ENCODE data around the gene H2BK1. TPM values are rescaled to one million over a fixed set of nuclear protein-coding genes. Genes with fewer than 3 reads are reported as not detected.

The H2BK1 gene
- not detected for total RNA-seq
- long read RNA-seq: 0 reads

- Histone ChIP-seq H3K36me3 (peaks cover 22% of the 10 kb centered on the region), H3K4me1 (no peaks in the 10 kb centered on the region), H3K27ac (replicated peaks) (no peak within 1 kb of the TSS), H3K27me3 (ENCODE audit: low read depth) (peaks cover 3% of the 10 kb centered on the region), H3K4me3 (no peak within 1 kb of the TSS), H3K9me3 (replicated peaks) (no peaks in the 10 kb centered on the region)
- intact Hi-C loops (cut with micrococcal nuclease): no loop called here
- DNase-seq: no peak
- TF ChIP-seq CTCF (IDR thresholded peaks at IDR 0.05; ENCODE audit: borderline replicate concordance): no peak
Observed at GRCh38 chr7:151210087-151210854, at the start of gene H2BK1. Gene H2BK1, minus strand, starts transcription at chr7:151210488. Its CDS starts 170 bp downstream, at chr7:151210318.

GRCh38 chr7:151257990-151258389, 47.7 kb upstream of the H2BK1 start:
- no peak for TF ChIP-seq CTCF (IDR thresholded peaks at IDR 0.05; ENCODE audit: borderline replicate concordance)
- intact Hi-C loops (cut with micrococcal nuclease): no loop called here
- DNase-seq: no peak
- peaks cover 31% of the 10 kb centered on the region for H3K4me1 ChIP-seq
- no peaks in the 10 kb centered on the region for H3K9me3 ChIP-seq (replicated peaks)
- peaks cover 48% of the 10 kb centered on the region for H3K27me3 ChIP-seq (ENCODE audit: low read depth)
- no peak overlapping the region for H3K4me3 ChIP-seq
- no peak overlapping the region for H3K27ac ChIP-seq (replicated peaks)
- no peaks in the 10 kb centered on the region for H3K36me3 ChIP-seq

- Histone ChIP-seq H3K9me3 (replicated peaks) (no peaks in the 10 kb centered on the region), H3K27ac (replicated peaks) (peak overlapping the region; percentile 46), H3K4me3 (peak overlapping the region; percentile 21), H3K4me1 (peaks cover 37% of the 10 kb centered on the region), H3K27me3 (ENCODE audit: low read depth) (peaks cover 33% of the 10 kb centered on the region), H3K36me3 (no peaks in the 10 kb centered on the region)
- no peak for TF ChIP-seq CTCF (IDR thresholded peaks at IDR 0.05; ENCODE audit: borderline replicate concordance)
- no peak for DNase-seq
- intact Hi-C loops (cut with micrococcal nuclease): no loop called here
Observed at GRCh38 chr7:151256410-151257045, 46.2 kb upstream of the H2BK1 start.

- intact Hi-C loops (cut with micrococcal nuclease): no loop called here
- Histone ChIP-seq H3K4me1 (peaks cover 45% of the 10 kb centered on the region), H3K36me3 (no peaks in the 10 kb centered on the region), H3K27me3 (ENCODE audit: low read depth) (peaks cover 24% of the 10 kb centered on the region), H3K27ac (replicated peaks) (no peak overlapping the region), H3K9me3 (replicated peaks) (no peaks in the 10 kb centered on the region), H3K4me3 (no peak overlapping the region)
- no peak for TF ChIP-seq CTCF (IDR thresholded peaks at IDR 0.05; ENCODE audit: borderline replicate concordance)
- no peak for DNase-seq
Observed at GRCh38 chr7:151255390-151255789, 45.1 kb upstream of the H2BK1 start.

GRCh38 chr7:151254851-151255250, 44.6 kb upstream of the H2BK1 start:
- DNase-seq: no peak
- intact Hi-C loops (cut with micrococcal nuclease): no loop called here

More at GRCh38 chr7:151254851-151255250, 44.6 kb upstream of the H2BK1 start:
- Histone ChIP-seq H3K4me3 (no peak overlapping the region), H3K27me3 (ENCODE audit: low read depth) (peaks cover 20% of the 10 kb centered on the region), H3K9me3 (replicated peaks) (no peaks in the 10 kb centered on the region), H3K4me1 (peaks cover 51% of the 10 kb centered on the region), H3K36me3 (no peaks in the 10 kb centered on the region), H3K27ac (replicated peaks) (peak overlapping the region; percentile 99)
- no peak for TF ChIP-seq CTCF (IDR thresholded peaks at IDR 0.05; ENCODE audit: borderline replicate concordance)
